B cell (primary cell): ENCODE measurements around the gene ALDH3B1. TPM values are rescaled to one million over a fixed set of nuclear protein-coding genes. Genes with fewer than 3 reads are reported as not detected.

Experiments
- ATAC-seq: fragments of 200-7000 bp; cut with Tn5 transposase; one replicate; pipeline ENCODE4 v1.10.0; 2021; ENCODE audit warnings: low read depth, mild to moderate bottlenecking, moderate number of reproducible peaks, moderate library complexity
- CTCF ChIA-PET: fragments of 350-600 bp; sonication (Branson Sonifier 250); formaldehyde crosslinking; loops from one replicate; lab custom pipeline; 2021; ENCODE audit warnings: antibody characterized with exemption, inconsistent platforms; lab: Charles Lee
- POLR2A ChIA-PET: fragments of 350-600 bp; sonication (Branson Sonifier 250); formaldehyde crosslinking; loops from one replicate; lab custom pipeline; 2021; ENCODE audit warnings: antibody characterized with exemption; lab: Charles Lee
- DNase-seq: peaks from one replicate; pipeline ENCODE4 v3.0.0; 2013
- H2AFZ ChIP-seq: 2 replicates; pipeline ENCODE4 v1.6.1; 2012; ENCODE audit warnings: mild to moderate bottlenecking, low read depth, low read length; ENCODE audit not compliant: insufficient read depth, poor library complexity, severe bottlenecking
- H3K27ac ChIP-seq, 2 donors: 1 replicate in 1 of 2; 2 replicates in 1 of 2; pipeline ENCODE4 v1.5.1; 2012 to 2013; ENCODE audit warnings: low read length in 2 of 2, mild to moderate bottlenecking in 2 of 2, moderate library complexity in 1 of 2
- H3K27me3 ChIP-seq, 4 experiments: fragments of 200-600 bp in 1 of 4; sonication (generic) in 1 of 4; replicated peaks in 1 of 4; 1 replicate in 2 of 4; 2 replicates in 2 of 4; pipeline versions ENCODE4 v1.6.1 to v1.7.0; 2013 to 2016; ENCODE audit warnings: low read length in 3 of 4, mild to moderate bottlenecking in 2 of 4, mixed read lengths in 1 of 4, moderate library complexity in 1 of 4; ENCODE audit not compliant: insufficient read depth in 4 of 4, control insufficient read depth in 3 of 4; ENCODE audit errors: control extremely low read depth in 1 of 4
- H3K36me3 ChIP-seq, 2 experiments: replicated peaks in 1 of 2; 1 replicate in 1 of 2; 2 replicates in 1 of 2; pipeline versions ENCODE4 v1.6.1 to v1.7.1; 2013; ENCODE audit warnings: low read length in 1 of 2; ENCODE audit not compliant: insufficient read depth in 2 of 2, control insufficient read depth in 1 of 2; ENCODE audit errors: control extremely low read depth in 1 of 2, extremely low read depth in 1 of 2
- H3K4me1 ChIP-seq, 2 donors: fragments of 200-600 bp in 1 of 2; sonication (generic) in 1 of 2; 1 replicate in 1 of 2; 2 replicates in 1 of 2; pipeline versions ENCODE4 v1.5.1 to v1.6.1; 2013 to 2017; ENCODE audit warnings: low read length in 2 of 2; ENCODE audit not compliant: control insufficient read depth in 2 of 2, insufficient read depth in 2 of 2
- H3K4me2 ChIP-seq: replicated peaks from 2 replicates; pipeline ENCODE3; 2012; ENCODE audit warnings: mild to moderate bottlenecking, low read depth, low read length; ENCODE audit not compliant: poor library complexity, severe bottlenecking
- H3K4me3 ChIP-seq, 5 experiments: fragments of 200-600 bp in 1 of 5; sonication (generic) in 1 of 5; 1 replicate in 3 of 5; 2 replicates in 2 of 5; pipeline versions ENCODE4 v1.5.1 to v1.7.0; 2011 to 2016; ENCODE audit warnings: low read length in 4 of 5, mild to moderate bottlenecking in 4 of 5, low read depth in 2 of 5, control low read depth in 1 of 5, moderate library complexity in 1 of 5; ENCODE audit not compliant: insufficient read depth in 1 of 5; ENCODE audit errors: control extremely low read depth in 1 of 5, extremely low read depth in 1 of 5
- H3K79me2 ChIP-seq: fragments of 200-600 bp; sonication (generic); one replicate; pipeline ENCODE4 v1.6.0; 2016; ENCODE audit warnings: low read length; ENCODE audit not compliant: control insufficient read depth, insufficient read depth
- H3K9ac ChIP-seq: fragments of 200-600 bp; sonication (generic); 2 replicates; pipeline ENCODE4 v1.6.1; 2017; ENCODE audit warnings: mild to moderate bottlenecking, low read length, moderate library complexity
- H3K9me3 ChIP-seq, 3 donors: one replicate each; pipeline versions ENCODE4 v1.6.1 to v1.7.1; 2013; ENCODE audit warnings: low read length in 2 of 3; ENCODE audit not compliant: control insufficient read depth in 2 of 3, insufficient read depth in 1 of 3; ENCODE audit errors: control extremely low read depth in 1 of 3
- H4K20me1 ChIP-seq: 2 replicates; pipeline ENCODE4 v1.6.0; 2012; ENCODE audit warnings: mild to moderate bottlenecking, low read length; ENCODE audit not compliant: insufficient read depth, control insufficient read depth, poor library complexity, severe bottlenecking
- H3K27ac Mint-ChIP-seq: one replicate; pipeline ENCODE4 v1.8.0; 2021; ENCODE audit warnings: mixed read lengths
- H3K27me3 Mint-ChIP-seq: one replicate; pipeline ENCODE4 v1.8.0; 2021; ENCODE audit warnings: mixed read lengths
- H3K4me1 Mint-ChIP-seq: one replicate; pipeline ENCODE4 v1.8.0; 2021; ENCODE audit warnings: mixed read lengths
- H3K4me3 Mint-ChIP-seq: one replicate; pipeline ENCODE4 v1.8.0; 2021; ENCODE audit warnings: mixed read lengths
- H3K9me3 Mint-ChIP-seq: one replicate; pipeline ENCODE4 v1.8.0; 2022; ENCODE audit warnings: mixed read lengths; ENCODE audit not compliant: insufficient read depth
- CTCF ChIP-seq: fragments of 200-600 bp; IDR thresholded peaks from one replicate; pipeline ENCODE4 v1.8.0; 2022; ENCODE audit warnings: antibody characterized with exemption, mild to moderate bottlenecking
- EZH2 ChIP-seq: IDR thresholded peaks from 2 replicates; pipeline ENCODE4 v1.6.1; 2012; ENCODE audit warnings: borderline replicate concordance, low read depth, mild to moderate bottlenecking, moderate library complexity, low read length; ENCODE audit not compliant: insufficient read depth, poor library complexity, severe bottlenecking
- WGBS: methylation state at CpG from one replicate; pipeline ENCODE4 v1.1.5; 2013; ENCODE audit warnings: missing lambda C conversion rate; ENCODE audit not compliant: insufficient coverage; 5-methylcytosine and 5-hydroxymethylcytosine counted together
- intact Hi-C: fragments of 100-400 bp; cut with micrococcal nuclease; formaldehyde crosslinking; loops from one replicate; pipeline ENCODE4 v1.10.0; 2022
- polyA plus RNA-seq: library from polyadenylated mRNA; depleted of rRNA; stranded (reverse); fragments of >200 nt; gene quantifications from 2 replicates; pipeline ENCODE4 v1.2.3, GENCODE V29; 2012
- total RNA-seq, 2 donors: library from RNA; stranded (reverse); fragments of 120-200 nt in 1 of 2; gene quantifications; 1 replicate in 1 of 2; 2 replicates in 1 of 2; pipeline versions ENCODE4 v1.2.3 to v1.2.4, GENCODE V29; 2013 to 2022

ALDH3B1 gene
- total and polyA plus RNA-seq, 2 donors (not counting 1 experiment from before 2014, with no cell fraction given): 0.81 TPM

DNA sequence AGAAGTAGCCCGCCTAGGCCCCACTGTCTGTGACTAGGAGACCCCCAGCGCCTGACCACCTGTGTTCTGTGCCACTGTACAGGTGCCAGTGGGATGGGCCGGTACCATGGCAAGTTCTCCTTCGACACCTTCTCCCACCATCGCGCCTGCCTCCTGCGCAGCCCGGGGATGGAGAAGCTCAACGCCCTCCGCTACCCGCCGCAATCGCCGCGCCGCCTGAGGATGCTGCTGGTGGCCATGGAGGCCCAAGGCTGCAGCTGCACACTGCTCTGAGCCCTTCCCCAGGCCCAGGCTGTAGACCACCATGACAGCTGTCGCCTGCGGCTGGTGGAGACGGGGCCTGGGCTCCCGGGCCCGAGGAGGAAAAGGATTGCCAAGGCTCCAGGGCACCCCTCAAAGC is 17.5 kb downstream of the ALDH3B1 start:
- H3K9me3 ChIP-seq: no peaks in the 10 kb centered on the region
- POLR2A ChIA-PET: no interaction called here
- no peaks in the 10 kb centered on the region for H3K27me3 ChIP-seq
- no peak overlapping the region for H3K4me2 ChIP-seq
- Mint-ChIP-seq H3K27me3 (no peaks in the 10 kb centered on the region), H3K9me3 (no peaks in the 10 kb centered on the region), H3K4me3 (no peak overlapping the region), H3K27ac (no peak overlapping the region), H3K4me1 (peaks cover 21% of the 10 kb centered on the region)
- no peak overlapping the region for H3K9ac ChIP-seq
- no peak overlapping the region for H3K4me3 ChIP-seq
- H3K27ac ChIP-seq: no peak overlapping the region
- peaks cover 0 to 5% of the 10 kb centered on the region in 2 experiments for H3K36me3 ChIP-seq
- TF ChIP-seq CTCF (no peak), EZH2 (no peak)
- WGBS: 98% methylated on average over 21 of the region's 21 CpGs
- intact Hi-C loops: no loop called here
- DNase-seq: no peak
- no peak overlapping the region for H2AFZ ChIP-seq
- ATAC-seq: no peak
- H3K79me2 ChIP-seq: peaks cover 19% of the 10 kb centered on the region
- CTCF ChIA-PET: interaction anchor here (0.8 to 1.7 kb wide), 2 partner anchors 21 to 181 kb away, joined by 3 to 6 read pairs; no protein-coding TSS in a partner anchor
- H4K20me1 ChIP-seq: peaks cover 3% of the 10 kb centered on the region
- H3K4me1 ChIP-seq: peaks cover 12 to 20% of the 10 kb centered on the region in 2 donors

DNA sequence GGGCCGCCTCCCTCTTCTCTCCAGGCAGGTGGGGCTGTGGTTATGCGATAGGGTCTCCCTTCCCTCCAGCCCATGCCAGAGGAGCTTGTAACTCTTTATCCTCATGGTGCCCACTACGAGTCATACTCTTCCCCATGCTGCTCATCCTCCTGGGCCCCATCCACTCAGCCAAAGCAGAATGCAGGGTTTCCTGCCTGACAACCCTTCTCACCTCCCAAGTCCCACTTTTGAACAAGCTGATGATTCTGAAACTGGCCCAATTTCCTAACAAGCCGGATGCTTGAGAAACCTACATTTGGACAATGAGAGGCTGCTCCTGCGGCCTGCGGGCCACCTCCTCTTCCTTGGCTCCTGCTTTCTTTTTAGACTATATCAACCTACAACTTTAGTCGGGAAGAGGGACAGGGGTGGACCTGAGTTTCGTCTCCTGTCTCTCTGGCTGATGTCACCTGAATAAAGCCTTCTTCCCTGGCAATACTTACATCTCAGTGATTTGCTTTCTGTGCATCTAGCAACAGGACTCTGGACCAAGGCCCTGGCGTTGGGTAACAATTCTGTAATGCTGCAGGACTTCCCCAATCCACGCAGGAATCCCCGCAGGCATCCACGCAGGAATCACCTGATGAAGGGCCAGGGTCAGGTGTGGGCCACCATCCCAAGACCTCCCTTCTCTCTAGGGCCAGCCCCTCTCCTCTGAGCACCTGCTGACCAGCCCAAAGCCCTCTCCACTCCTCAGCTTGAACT is 18.8 kb downstream of the ALDH3B1 start:
- ATAC-seq (no peak), DNase-seq (no peak)
- no peaks in the 10 kb centered on the region for H3K9me3 Mint-ChIP-seq
- peak overlapping the region; percentile 100 for H3K4me3 Mint-ChIP-seq
- intact Hi-C loops: no loop called here
- 96% methylated on average over 10 of the region's 12 CpGs for WGBS
- no peak overlapping the region for H3K27ac Mint-ChIP-seq
- no peaks in the 10 kb centered on the region for H3K27me3 Mint-ChIP-seq
- ChIA-PET POLR2A (no interaction called here), CTCF (interaction anchor here (0.6 to 1.7 kb wide), 4 partner anchors 10 to 180 kb away, joined by 3 to 6 read pairs (median 3); partner anchors contain the start of gene TCIRG1)
- TF ChIP-seq CTCF: no peak
- TF ChIP-seq EZH2: no peak
- Histone ChIP-seq H3K79me2 (peaks cover 21% of the 10 kb centered on the region), H3K27ac (no peak overlapping the region), H3K9ac (no peak overlapping the region), H4K20me1 (peaks cover 12% of the 10 kb centered on the region), H3K4me2 (peak overlapping the region; percentile 99), H2AFZ (no peak overlapping the region), H3K4me1 (peaks cover 12 to 20% of the 10 kb centered on the region in 2 donors), H3K36me3 (peaks cover 0 to 14% of the 10 kb centered on the region in 2 experiments), H3K27me3 (no peaks in the 10 kb centered on the region), H3K9me3 (no peaks in the 10 kb centered on the region), H3K4me3 (no peak overlapping the region)
- H3K4me1 Mint-ChIP-seq: peaks cover 21% of the 10 kb centered on the region
